ENCODE data around the gene TCERG1L. TPM values are rescaled to one million over a fixed set of nuclear protein-coding genes. Genes with fewer than 3 reads are reported as not detected.

TCERG1L gene
- total RNA-seq, 2 donors from 2014 or later: 0.45 to 0.68 TPM

DNA sequence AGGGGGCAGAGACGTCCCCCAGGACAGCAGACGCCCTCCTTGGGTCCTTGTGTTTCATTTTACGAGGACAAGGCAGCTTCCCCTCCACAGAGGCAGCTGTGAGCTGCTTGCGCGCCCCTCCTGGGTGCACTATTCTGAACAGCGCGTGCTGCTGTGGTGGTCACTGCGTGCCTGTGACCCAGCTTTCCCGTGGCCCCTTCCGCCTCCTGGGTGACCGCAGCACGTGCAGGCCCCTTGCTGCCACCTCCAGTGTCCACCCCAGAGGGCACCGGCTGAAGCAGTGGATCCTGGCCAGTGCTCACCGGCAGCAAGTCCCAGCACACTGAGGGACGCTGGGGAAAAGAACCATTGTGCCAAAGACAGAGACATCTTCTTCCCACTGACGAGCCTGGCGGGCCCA, 81.4 kb downstream of the TCERG1L start:
- no peak for DNase-seq (ENCODE audit: low spot score in 2 of 2)
- Mint-ChIP-seq H3K27ac (no peak overlapping the region), H3K9me3 (peaks cover 0 to 5% of the 10 kb centered on the region in 2 donors), H3K36me3 (no peaks in the 10 kb centered on the region)
- ATAC-seq: no peak

DNA sequence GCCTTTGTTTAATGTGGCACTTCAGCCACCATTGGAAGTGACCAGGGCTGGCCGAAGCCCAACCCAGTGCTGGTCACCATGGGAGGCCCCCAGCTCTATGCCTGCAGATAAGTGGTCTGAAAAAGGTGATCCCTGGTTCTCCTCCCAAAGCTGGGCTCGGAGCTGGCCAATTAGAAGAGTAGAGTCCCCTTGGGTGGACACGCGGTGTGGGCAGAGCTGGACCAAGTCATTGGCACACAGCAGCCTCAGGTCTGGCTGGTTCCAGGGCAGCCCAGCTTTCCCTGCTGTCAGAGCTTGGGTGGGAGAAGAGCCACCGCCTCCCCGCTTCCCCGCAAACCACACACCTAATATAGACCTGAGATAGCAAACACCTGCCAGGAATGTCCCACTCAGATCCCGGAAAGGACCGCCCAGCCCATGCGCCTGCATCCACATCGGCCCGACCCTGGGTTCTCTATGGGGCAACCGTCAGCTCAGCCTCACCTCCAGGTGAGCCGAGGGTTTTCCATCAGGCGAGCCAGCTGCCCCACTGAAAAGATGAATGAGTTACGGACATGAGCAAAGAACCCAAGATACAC, 84.3 kb downstream of the TCERG1L start:
- Mint-ChIP-seq H3K27ac (no peak overlapping the region), H3K9me3 (no peaks in the 10 kb centered on the region), H3K36me3 (no peaks in the 10 kb centered on the region)
- ATAC-seq (no peak), DNase-seq (ENCODE audit: low spot score in 2 of 2) (no peak)

DNA sequence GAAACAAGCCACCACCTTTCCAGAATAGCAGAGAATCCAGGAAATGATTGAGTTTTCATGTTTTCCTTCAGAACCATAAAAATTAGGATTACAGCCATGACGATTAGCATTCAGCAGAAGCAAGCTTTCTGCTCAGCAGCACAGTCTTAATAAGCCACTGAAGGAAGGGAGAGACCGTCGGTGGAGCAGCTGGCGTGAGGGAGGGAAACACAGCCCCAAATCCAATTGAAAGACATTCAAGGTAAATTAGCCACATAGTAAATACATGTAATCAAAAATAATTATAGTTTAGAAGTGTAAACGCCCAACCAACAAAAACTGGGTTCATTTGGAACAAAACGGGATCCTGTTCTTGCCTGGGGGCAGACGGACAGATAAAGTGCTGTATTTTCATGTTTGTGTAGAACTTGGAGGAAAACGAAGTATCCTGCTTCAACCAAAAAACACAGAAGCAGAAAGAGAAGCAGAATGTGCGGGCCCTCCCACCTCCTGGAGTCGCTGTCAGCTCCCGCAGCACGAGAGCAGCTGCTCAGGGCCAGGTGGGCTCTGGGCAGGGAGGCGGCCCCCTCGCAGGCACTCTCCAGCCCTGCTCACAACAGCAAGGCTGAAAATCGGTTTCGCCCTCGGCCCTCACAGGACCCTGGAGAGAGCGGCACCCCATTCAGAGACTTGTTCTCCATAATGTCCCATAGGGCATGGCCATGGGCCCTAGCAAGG, 84.9 kb downstream of the TCERG1L start:
- Mint-ChIP-seq H3K9me3 (no peaks in the 10 kb centered on the region), H3K27ac (no peak overlapping the region), H3K36me3 (no peaks in the 10 kb centered on the region)
- DNase-seq (ENCODE audit: low spot score in 2 of 2): no peak
- no peak for ATAC-seq

DNA sequence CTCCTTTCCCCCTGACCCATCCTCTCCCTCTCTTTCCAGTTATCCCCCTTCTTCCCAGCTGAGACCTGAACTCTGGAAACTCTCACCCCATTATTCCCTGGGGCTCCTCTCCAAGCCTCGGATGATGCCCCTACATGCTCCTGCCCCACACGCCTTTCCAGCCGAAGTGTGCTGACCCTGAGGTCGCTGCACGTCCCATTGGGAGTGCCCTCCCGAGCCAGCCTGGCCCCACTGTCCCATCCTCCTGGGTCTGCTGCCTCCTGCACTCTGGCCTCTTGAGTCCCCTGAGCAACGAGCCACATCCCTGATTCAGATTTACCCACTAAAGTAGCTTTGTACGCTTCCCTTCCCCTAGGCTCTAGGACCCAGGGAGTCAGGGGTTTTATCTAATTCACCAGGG, 87.4 kb downstream of the TCERG1L start:
- ATAC-seq (no peak), DNase-seq (ENCODE audit: low spot score in 2 of 2) (no peak)
- no peak overlapping the region for H3K27ac Mint-ChIP-seq
- H3K9me3 Mint-ChIP-seq: no peaks in the 10 kb centered on the region
- no peaks in the 10 kb centered on the region for H3K36me3 Mint-ChIP-seq

DNA sequence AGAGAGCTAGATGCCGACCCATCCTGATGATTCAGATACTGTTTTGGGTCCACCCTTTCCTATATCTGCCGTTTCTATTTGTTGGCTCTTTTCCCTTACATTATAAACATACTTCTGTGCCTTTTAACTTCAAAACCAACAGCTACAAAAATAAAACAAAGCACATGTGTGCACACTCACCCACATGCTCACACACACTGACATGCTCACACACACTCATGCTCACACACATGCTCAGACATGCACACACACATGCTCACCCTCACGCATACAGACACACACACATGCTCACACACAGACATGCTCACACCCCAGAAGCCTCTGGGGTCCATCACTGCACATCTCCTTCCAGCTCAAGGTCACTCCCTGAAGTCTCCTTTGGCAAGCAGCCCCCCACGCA, 88.1 kb downstream of the TCERG1L start:
- Mint-ChIP-seq H3K27ac (no peak overlapping the region), H3K36me3 (no peaks in the 10 kb centered on the region), H3K9me3 (no peaks in the 10 kb centered on the region)
- ATAC-seq (no peak), DNase-seq (ENCODE audit: low spot score in 2 of 2) (no peak)

DNA sequence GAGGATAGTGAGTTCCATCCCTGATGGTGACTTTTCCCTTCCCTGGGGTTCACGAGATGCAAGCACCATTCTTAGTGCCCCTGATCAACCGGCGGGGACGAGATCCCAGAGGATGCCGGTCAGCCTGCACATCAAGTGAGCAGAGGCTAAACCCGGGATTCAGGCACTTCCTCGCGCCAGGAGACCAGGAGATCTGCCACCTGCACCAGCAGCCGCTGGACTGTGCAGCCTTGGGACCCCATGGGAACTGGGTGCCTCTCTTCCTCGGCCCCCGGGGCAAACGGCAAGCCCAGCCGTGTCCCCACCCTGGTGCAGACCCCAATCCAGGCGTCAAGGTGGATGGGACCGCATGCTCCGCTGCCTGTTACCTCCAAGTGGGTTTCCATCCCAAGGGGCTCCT, 88.5 kb downstream of the TCERG1L start:
- no peak overlapping the region for H3K27ac Mint-ChIP-seq
- no peaks in the 10 kb centered on the region for H3K9me3 Mint-ChIP-seq
- DNase-seq (ENCODE audit: low spot score in 2 of 2) (no peak), ATAC-seq (no peak)
- no peaks in the 10 kb centered on the region for H3K36me3 Mint-ChIP-seq

DNA sequence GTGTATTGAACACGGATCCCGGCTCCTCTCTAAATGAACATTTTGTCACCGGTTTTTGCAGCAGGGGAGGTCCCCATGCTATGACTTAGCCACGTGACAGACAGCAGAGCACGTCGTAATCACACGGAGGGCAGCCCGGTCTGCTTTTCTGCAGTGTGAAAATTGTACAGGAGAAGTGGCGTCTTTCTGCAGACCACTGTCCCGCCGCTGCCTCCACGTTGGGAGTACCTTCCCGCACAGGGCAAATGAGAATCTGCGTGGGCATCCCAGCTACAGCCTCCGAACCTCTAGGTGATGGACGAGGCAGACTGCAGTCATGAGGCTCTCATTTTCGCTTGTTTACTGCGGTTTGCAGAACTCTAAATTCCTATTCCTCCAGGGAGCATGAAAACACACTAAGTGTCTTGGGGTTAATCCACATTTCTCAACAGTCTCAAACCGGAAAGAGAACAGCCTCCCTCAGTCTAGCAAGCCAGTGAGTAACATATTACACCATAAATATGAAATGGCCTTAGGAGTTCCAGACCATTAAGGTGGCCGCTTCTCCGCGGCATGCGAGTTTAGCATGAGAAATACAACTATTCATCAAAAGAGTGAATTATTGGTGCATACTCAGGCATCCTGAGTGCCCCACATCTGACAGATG, 89.8 kb downstream of the TCERG1L start:
- ATAC-seq: no peak
- no peak for DNase-seq (ENCODE audit: low spot score in 2 of 2)
- no peaks in the 10 kb centered on the region for H3K9me3 Mint-ChIP-seq
- no peaks in the 10 kb centered on the region for H3K36me3 Mint-ChIP-seq
- no peak overlapping the region for H3K27ac Mint-ChIP-seq

DNA sequence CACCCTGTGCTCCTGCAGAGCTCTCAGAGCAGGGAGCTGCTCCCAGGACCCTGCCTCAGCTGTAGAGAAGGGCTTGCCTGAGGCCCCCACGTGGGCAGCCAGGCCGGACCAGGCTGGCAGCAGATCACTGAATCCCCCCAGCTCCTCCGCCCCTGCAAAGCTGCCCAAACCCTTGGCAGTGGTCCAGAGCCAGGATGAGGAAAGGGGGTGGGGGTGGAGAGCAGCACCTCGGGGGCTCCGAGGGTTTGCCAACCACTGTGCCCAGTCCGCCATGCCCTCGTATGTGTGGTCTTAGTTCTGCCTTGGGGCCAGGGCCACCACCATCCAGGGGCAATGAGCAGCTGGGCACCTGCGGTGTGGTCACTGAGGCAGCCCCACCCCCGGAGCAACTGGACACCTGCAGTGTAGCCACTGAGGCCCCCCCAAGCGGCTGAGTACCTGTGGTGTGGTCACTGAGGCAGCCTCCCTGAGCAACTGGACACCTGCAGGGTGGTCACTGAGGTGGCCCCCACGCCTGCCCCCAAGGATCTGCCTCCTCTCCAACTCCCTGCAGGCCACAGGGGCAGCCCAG, 90.8 kb downstream of the TCERG1L start:
- DNase-seq (ENCODE audit: low spot score in 2 of 2): no peak
- Mint-ChIP-seq H3K27ac (no peak overlapping the region), H3K36me3 (no peaks in the 10 kb centered on the region), H3K9me3 (no peaks in the 10 kb centered on the region)
- ATAC-seq: no peak

DNA sequence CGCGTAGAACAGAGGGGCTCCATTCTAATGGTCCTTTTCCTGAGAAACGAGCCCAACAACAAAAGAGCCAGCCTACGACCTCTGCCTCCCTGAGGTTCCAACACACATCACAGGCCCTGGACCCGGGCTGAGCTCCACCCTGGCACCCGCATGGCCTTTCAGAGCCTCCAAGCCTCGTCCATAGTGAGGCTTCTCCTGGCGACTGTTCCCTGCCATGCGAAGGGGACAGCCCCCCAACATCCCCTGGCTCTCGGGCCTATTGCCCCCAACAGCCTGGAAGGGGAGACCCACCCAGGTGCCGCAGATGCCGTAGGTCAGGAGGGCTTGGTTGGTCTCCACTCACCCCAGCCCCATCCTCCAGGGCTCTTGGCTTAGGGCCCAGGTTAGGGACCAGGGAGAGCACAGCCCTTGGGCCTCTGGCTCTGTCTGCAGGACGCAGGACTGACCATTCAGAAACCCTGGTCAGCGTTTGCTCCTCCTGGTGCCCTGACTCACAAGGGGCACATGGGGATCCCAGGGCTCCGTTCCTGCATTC, 91.5 kb downstream of the TCERG1L start:
- DNase-seq (ENCODE audit: low spot score in 2 of 2): no peak
- ATAC-seq: no peak
- Mint-ChIP-seq H3K27ac (no peak overlapping the region), H3K36me3 (no peaks in the 10 kb centered on the region), H3K9me3 (no peaks in the 10 kb centered on the region)

DNA sequence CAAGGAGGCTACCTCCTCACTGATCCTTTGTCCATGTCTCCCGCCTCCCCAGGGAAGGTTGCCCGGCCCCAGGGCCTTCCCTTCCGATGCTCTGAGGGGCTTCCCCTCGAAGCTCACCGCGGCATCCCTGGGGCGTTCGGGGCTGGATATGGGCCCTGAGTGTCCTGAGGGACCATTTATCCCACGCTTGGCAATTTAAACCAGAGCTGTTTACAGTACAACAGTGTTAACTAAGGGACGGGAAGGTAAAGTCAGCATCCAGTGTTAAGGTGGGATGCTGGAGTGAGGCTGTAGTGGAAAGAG, 92.0 kb downstream of the TCERG1L start:
- no peak for ATAC-seq
- Mint-ChIP-seq H3K27ac (no peak overlapping the region), H3K36me3 (no peaks in the 10 kb centered on the region), H3K9me3 (no peaks in the 10 kb centered on the region)
- DNase-seq (ENCODE audit: low spot score in 2 of 2): no peak

DNA sequence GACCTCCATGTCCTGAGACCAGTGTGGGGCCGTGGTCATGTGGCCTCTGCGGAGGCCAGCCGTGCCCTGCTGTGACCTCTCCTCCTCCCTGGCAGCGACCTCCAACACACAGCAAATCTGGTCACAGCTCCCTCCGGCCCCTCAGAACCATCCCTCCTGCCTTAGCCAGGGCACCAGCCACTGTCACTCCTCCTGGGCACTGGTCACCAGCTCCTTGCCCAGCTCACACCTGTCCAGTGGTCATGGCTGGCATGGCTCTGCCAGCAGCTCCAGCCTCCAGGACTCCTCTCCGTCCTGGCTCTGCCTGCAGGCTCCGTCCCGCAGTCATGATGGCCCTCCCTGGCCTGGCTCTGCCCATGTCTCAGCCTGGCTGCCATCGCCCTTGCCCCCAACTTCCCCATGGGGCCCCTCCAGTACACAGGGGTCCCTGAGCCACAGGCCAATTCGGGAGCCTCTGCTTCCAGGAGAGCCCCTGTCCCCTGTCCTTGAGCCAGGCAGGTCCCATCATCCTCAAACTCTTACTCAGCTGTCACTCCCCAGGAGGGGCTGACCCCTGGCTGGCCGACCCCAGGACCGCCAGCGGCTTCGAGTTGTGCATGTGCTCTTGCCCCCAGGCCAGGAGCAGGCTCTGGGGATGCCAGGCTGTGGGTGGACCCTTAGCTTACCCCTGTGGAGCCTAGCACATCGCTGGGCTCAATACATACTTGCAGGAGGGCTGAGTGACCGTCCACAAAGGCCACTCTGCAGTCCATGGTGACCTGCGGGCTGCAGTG, 92.5 kb downstream of the TCERG1L start:
- H3K36me3 Mint-ChIP-seq: no peaks in the 10 kb centered on the region
- ATAC-seq: no peak
- no peak for DNase-seq (ENCODE audit: low spot score in 2 of 2)
- no peak overlapping the region for H3K27ac Mint-ChIP-seq
- no peaks in the 10 kb centered on the region for H3K9me3 Mint-ChIP-seq

DNA sequence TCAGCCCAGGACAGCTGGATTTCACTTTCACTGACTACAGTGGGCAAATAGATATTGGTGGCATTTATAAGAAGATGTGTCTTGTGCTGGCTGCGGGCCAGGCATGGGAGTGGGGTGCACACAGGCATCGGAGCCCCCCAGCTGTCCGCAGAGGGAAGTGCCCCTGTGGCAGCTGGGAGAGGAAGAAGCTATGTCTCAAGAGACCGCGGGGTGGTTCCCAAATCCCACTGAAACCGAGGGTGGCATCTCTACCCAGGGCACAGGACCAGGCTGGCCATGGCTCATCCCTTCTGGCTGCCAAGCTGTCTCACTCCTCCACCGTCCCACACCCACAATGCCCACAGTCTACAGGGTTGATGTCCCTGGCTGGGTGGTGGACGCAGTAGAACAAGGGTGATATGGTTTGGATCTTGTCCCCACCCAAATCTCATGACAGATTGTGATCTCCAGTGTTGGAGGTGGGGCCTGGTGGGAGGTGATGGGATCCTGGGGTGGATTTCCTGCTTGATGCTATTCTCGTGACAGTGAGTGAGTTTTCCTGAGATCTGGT, 94.8 kb downstream of the TCERG1L start:
- Mint-ChIP-seq H3K9me3 (no peaks in the 10 kb centered on the region), H3K27ac (no peak overlapping the region), H3K36me3 (no peaks in the 10 kb centered on the region)
- ATAC-seq (no peak), DNase-seq (ENCODE audit: low spot score in 2 of 2) (no peak)

DNA sequence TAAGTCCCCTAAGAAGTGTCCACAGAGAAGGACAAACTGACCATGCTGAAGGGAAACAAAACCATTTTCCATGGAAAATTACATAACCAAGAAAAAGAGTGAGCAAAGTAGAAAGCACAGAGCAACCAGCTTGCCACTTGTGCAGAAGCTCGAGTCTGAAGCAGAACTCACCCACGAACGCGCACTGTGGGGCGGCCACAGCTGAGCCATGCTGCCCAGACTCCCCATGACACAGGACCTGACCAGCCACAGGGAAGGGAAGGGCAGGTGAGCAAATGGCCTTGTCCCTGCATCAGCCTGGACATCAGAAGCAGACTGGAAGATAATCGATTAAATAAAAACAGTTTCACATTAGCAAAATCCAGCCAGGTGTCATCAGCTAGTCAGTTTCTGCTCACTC, 95.7 kb downstream of the TCERG1L start:
- no peaks in the 10 kb centered on the region for H3K36me3 Mint-ChIP-seq
- H3K9me3 Mint-ChIP-seq: no peaks in the 10 kb centered on the region
- DNase-seq (ENCODE audit: low spot score in 2 of 2) (no peak), ATAC-seq (no peak)
- peak overlapping the region in 1 of 2 donors; percentile 63 for H3K27ac Mint-ChIP-seq

DNA sequence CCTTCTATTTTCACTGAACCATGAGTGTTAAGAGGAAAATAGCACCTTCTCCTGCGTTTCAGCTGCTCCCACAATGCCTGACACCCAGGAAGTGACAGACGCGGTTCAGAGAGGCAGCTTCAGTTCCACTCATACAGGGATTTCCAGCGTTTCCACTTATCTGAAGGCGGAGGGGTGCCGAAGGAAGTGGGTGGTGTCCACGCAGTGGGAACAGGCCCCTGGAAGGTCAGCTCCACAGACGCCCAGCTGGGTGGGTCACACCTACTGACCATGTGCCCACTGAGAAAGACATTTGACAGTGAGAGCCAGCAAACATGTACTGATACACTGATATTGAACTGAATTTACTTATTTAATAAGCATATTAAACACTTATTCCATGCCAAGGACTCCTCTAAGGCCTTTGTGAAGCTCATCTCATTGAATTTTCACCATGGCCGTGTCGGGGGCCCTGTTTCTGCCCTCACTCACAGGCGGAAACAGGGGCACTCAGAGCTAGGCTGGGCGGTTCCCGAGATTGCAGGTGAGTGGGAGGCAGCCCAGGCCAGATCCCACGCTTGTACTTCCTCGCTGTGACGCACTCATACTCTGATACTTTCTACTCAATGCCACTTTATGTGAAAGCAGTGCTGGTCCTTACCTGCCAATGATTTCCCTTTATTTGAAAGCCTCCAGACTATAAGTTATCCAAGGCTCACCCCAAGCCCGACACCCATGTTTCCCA, 96.8 kb downstream of the TCERG1L start:
- H3K27ac Mint-ChIP-seq: no peak overlapping the region
- H3K9me3 Mint-ChIP-seq: no peaks in the 10 kb centered on the region
- no peak for ATAC-seq
- DNase-seq (ENCODE audit: low spot score in 2 of 2): no peak
- no peaks in the 10 kb centered on the region for H3K36me3 Mint-ChIP-seq

DNA sequence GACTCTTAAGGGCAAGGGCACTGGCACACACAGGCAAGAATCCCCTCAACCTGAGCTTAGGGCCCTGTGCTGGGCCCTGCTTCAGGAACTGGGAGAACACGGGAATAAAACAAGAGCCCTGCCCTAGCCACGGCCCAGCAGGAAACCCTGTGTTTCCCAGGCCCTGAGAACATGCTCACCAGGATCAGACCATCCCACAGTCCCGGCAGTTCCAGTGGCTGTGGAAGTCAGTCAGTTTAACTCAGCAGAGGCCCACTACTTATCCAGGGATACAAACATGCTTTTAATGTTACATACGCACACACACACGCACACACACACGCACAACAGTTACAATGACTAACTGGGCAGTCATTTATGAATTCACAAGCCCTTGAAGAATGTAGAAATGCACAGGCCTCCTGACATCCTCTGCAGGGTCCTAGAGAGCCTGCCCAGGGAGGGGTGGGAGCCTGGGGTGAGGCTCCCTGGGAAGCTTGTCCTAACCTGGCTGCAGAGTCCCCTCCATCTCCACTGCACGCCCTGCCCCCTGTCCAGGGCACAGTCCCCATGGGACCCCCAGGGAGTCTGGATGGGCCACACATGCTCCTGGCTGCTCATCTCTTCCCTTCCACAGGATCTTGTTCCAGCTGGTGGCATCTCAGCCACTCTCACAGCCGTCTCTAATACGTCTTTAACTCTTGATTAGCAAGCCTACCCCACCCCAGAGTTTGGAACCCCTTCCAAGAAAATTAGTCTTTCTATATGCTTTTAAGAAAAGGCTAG, 97.6 kb downstream of the TCERG1L start:
- no peak overlapping the region for H3K27ac Mint-ChIP-seq
- no peaks in the 10 kb centered on the region for H3K36me3 Mint-ChIP-seq
- no peaks in the 10 kb centered on the region for H3K9me3 Mint-ChIP-seq
- ATAC-seq (no peak), DNase-seq (ENCODE audit: low spot score in 2 of 2) (no peak)
